ENCODE data around the gene FRRS1.

The FRRS1 gene

DNA sequence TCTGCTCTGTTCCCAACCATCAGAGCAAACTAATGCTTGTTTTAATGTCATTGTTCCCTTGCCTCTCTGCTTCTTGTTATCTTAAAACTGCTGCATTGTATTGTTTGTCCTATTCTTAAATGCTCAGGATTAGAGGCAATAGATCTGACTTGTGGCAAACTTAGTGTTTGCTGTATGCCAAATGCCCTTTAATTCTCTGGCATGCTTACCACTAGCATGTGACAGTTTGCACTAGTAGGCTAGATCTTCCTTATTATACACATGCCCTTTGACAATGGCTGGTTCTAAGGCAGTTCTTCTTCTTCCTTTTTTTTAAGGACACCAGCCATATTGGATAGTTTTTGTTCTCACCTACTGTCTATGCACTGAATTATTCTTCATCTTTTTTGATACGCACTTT is 90.4 kb downstream of the FRRS1 start (continued):
- TF ChIP-seq KLF17 (tag by site-specific recombination; IDR thresholded peaks at IDR 0.05), result no peak
- no peak for TF ChIP-seq SCRT2 (tag by site-specific recombination; IDR thresholded peaks at IDR 0.05)
- TF ChIP-seq ZNF658 (tag by site-specific recombination; IDR thresholded peaks at IDR 0.05), result no peak
- TF ChIP-seq OSR2 (tag by site-specific recombination; IDR thresholded peaks at IDR 0.05), result no peak
- no peak for TF ChIP-seq ZNF354C (tag by site-specific recombination; IDR thresholded peaks at IDR 0.05; ENCODE audit: borderline replicate concordance, low read depth)
- no peak for TF ChIP-seq ZNF639 (tag by site-specific recombination; IDR thresholded peaks at IDR 0.05)
- no peak for TF ChIP-seq ZNF146 (tag by site-specific recombination; IDR thresholded peaks at IDR 0.05)

GRCh38 chr1:99675292-99675691 is 91.1 kb downstream of the FRRS1 start:
- TF ChIP-seq ZSCAN4 (tag by site-specific recombination; IDR thresholded peaks at IDR 0.05) (no peak), BCL11B (tag by site-specific recombination; IDR thresholded peaks at IDR 0.05; ENCODE audit: low read depth) (no peak), ZNF121 (tag by site-specific recombination; IDR thresholded peaks at IDR 0.05) (no peak), ZNF513 (tag by site-specific recombination; IDR thresholded peaks at IDR 0.05) (no peak), PRDM1 (tag by site-specific recombination; IDR thresholded peaks at IDR 0.05) (no peak), ZNF777 (tag by site-specific recombination; IDR thresholded peaks at IDR 0.05; ENCODE audit: borderline replicate concordance) (no peak), ZIC2 (tag by site-specific recombination; IDR thresholded peaks at IDR 0.05) (no peak), ZNF223 (tag by site-specific recombination; IDR thresholded peaks at IDR 0.05) (no peak), ZNF558 (tag by site-specific recombination; IDR thresholded peaks at IDR 0.05) (no peak), ZNF175 (tag by site-specific recombination; IDR thresholded peaks at IDR 0.05) (no peak), ZNF501 (tag by site-specific recombination; IDR thresholded peaks at IDR 0.05) (no peak), KLF9 (tag by site-specific recombination; IDR thresholded peaks at IDR 0.05; ENCODE audit: low read depth) (no peak), ZNF530 (tag by site-specific recombination; IDR thresholded peaks at IDR 0.05; ENCODE audit: low read depth) (no peak), ZSCAN18 (tag by site-specific recombination; IDR thresholded peaks at IDR 0.05) (no peak), ZNF654 (tag by site-specific recombination; IDR thresholded peaks at IDR 0.05; ENCODE audit: low read depth) (no peak), SETDB1 (IDR thresholded peaks at IDR 0.05; ENCODE audit: insufficient read length, low read length) (no peak)
- TF ChIP-seq, protein P1, sequence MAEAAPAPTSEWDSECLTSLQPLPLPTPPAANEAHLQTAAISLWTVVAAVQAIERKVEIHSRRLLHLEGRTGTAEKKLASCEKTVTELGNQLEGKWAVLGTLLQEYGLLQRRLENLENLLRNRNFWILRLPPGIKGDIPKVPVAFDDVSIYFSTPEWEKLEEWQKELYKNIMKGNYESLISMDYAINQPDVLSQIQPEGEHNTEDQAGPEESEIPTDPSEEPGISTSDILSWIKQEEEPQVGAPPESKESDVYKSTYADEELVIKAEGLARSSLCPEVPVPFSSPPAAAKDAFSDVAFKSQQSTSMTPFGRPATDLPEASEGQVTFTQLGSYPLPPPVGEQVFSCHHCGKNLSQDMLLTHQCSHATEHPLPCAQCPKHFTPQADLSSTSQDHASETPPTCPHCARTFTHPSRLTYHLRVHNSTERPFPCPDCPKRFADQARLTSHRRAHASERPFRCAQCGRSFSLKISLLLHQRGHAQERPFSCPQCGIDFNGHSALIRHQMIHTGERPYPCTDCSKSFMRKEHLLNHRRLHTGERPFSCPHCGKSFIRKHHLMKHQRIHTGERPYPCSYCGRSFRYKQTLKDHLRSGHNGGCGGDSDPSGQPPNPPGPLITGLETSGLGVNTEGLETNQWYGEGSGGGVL (tag by site-specific recombination; IDR thresholded peaks at IDR 0.05), result no peak
- POLR2A ChIA-PET, result no interaction called here
- no peak overlapping the region for H3K4me3 ChIP-seq (ENCODE audit: low read depth, low read length)
- no peak overlapping the region for H3K27ac ChIP-seq (ENCODE audit: extremely low read depth, low read depth, low read length)
- no peaks in the 10 kb centered on the region for H3K9me3 ChIP-seq (ENCODE audit: control insufficient read depth, insufficient read depth, low read depth, low read length)
- peaks cover 8% of the 10 kb centered on the region; the same call in 1 of the 2 replicates for H3K4me1 ChIP-seq (ENCODE audit: control insufficient read depth, insufficient read depth, low read length)
- H3K36me3 ChIP-seq (ENCODE audit: control insufficient read depth in 2 of 2, insufficient read depth in 1 of 2, low read length in 2 of 2), result no peaks in the 10 kb centered on the region
- CTCF ChIA-PET, result no interaction called here

Measured in HEK293 (cell line).